ENCODE data around the gene MCTP1. TPM values are rescaled to one million over a fixed set of nuclear protein-coding genes. Genes with fewer than 3 reads are reported as not detected.

The MCTP1 gene
- total RNA-seq, 4 donors from 2014 or later, result 3.5 to 19.8 (median 5.8) TPM

DNA sequence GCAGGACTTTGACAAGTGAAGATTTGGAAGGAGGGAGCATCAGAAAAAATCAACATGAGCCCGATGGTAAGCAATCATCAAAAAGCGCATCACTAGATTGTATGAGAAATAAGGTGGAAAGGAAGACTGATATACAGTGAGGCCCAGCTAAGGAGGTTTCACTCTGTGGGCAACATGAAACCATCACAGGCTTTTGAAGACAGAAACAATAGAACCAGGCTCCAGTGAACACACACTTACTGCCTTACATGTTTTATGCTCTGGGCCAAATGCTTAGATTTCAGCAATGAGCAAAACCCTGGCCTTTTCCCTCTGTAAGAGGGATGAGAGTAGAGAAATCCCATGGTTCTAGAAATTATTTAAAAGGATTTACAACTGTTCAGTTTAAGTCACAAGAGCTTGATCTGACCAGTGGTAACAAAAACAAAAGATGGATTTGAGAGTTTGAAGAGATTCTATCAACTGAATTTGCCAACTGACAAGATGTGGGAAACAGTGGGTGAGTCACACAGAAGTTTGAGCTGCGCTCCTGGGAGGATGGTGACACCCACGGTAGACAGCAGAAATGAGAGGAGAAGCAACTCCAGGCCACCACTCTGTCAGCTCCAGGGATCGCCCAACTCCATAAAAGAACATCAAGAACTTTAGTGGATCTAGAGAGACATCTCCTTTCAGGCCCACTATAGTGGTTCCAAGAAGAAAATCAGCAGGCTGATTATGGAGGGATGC lies 261.8 kb downstream of the MCTP1 start:
- H3K36me3 ChIP-seq, result no peaks in the 10 kb centered on the region
- no peak for TF ChIP-seq POLR2A (IDR thresholded peaks at IDR 0.05)
- TF ChIP-seq, protein P1, sequence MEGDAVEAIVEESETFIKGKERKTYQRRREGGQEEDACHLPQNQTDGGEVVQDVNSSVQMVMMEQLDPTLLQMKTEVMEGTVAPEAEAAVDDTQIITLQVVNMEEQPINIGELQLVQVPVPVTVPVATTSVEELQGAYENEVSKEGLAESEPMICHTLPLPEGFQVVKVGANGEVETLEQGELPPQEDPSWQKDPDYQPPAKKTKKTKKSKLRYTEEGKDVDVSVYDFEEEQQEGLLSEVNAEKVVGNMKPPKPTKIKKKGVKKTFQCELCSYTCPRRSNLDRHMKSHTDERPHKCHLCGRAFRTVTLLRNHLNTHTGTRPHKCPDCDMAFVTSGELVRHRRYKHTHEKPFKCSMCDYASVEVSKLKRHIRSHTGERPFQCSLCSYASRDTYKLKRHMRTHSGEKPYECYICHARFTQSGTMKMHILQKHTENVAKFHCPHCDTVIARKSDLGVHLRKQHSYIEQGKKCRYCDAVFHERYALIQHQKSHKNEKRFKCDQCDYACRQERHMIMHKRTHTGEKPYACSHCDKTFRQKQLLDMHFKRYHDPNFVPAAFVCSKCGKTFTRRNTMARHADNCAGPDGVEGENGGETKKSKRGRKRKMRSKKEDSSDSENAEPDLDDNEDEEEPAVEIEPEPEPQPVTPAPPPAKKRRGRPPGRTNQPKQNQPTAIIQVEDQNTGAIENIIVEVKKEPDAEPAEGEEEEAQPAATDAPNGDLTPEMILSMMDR (IDR thresholded peaks at IDR 0.05), result no peak
- no peak overlapping the region for H3K4me3 ChIP-seq
- 68 to 77% methylated on average over 5 of the region's 5 CpGs for WGBS, 2 donors
- H3K4me1 ChIP-seq, result no peaks in the 10 kb centered on the region
- DNase-seq, result no peak
- no peaks in the 10 kb centered on the region for H3K27me3 ChIP-seq
- no peaks in the 10 kb centered on the region for H3K9me3 ChIP-seq
- intact Hi-C loops (cut with DNase I), result no loop called here
- no peak overlapping the region for H3K27ac ChIP-seq

- intact Hi-C loops (cut with DNase I), result no loop called here
- H3K27ac ChIP-seq, result no peak overlapping the region
- no peaks in the 10 kb centered on the region for H3K9me3 ChIP-seq
- WGBS, 2 donors, result 0 to 20% methylated on average over 1 of the region's 1 CpG
- no peak for TF ChIP-seq POLR2A (IDR thresholded peaks at IDR 0.05)
- TF ChIP-seq, protein P1 (IDR thresholded peaks at IDR 0.05), result no peak
- H3K4me1 ChIP-seq, result no peaks in the 10 kb centered on the region
- H3K27me3 ChIP-seq, result no peaks in the 10 kb centered on the region
- no peaks in the 10 kb centered on the region for H3K36me3 ChIP-seq
- DNase-seq, result no peak
- H3K4me3 ChIP-seq, result no peak overlapping the region
Measured at GRCh38 chr5:95020345-95020744, 264.5 kb downstream of the MCTP1 start.

DNA sequence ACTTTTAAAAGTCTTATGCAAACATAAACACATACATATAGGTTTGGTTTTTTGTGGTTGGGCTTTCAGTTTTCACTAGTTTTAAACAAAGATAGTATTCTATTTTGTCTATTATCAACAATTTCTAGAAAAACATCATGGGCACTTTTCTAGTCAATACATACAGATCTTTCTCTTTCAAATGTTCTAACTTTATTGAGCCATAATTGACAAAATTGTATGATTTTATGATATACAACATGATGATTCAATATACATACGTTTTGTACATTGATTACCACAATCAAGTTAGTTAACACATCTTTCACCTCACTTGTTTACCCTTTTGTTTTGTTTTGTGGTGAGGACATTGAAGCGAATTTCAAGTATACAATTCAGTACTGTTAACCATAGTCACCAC lies 265.9 kb downstream of the MCTP1 start:
- Histone ChIP-seq H3K9me3 (no peaks in the 10 kb centered on the region), H3K27ac (no peak overlapping the region), H3K4me3 (no peak overlapping the region), H3K36me3 (no peaks in the 10 kb centered on the region), H3K27me3 (no peaks in the 10 kb centered on the region), H3K4me1 (no peaks in the 10 kb centered on the region)
- intact Hi-C loops (cut with DNase I), result no loop called here
- TF ChIP-seq POLR2A (IDR thresholded peaks at IDR 0.05), result no peak
- TF ChIP-seq, protein P1 (IDR thresholded peaks at IDR 0.05), result no peak
- 44 to 55% methylated on average over 2 of the region's 2 CpGs for WGBS, 2 donors
- DNase-seq, result no peak

DNA sequence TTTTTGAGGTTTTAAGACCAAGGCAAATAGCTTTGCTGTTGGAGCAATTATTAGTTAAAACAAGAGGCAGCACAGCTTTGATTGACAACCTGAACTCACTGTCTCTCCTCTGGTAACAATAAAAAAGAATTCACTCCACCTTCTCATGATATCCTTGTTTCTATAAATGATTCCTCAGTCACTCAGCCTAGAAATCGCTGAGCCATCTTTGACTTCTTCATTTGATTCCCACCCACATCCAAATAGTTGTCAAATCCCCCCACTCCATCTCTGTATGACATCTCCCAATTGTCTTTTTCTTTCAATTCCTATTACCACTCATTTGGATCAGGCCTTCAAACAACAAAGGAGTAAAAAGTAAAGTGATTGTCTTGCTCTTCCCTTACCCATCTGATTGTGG lies 266.4 kb downstream of the MCTP1 start:
- intact Hi-C loops (cut with DNase I), result no loop called here
- H3K4me3 ChIP-seq, result no peak overlapping the region
- H3K4me1 ChIP-seq, result no peaks in the 10 kb centered on the region
- 85 to 87% methylated on average over 1 of the region's 1 CpG for WGBS, 2 donors
- no peak for DNase-seq
- H3K27me3 ChIP-seq, result no peaks in the 10 kb centered on the region
- H3K27ac ChIP-seq, result no peak overlapping the region
- H3K9me3 ChIP-seq, result no peaks in the 10 kb centered on the region
- TF ChIP-seq, protein P1 (IDR thresholded peaks at IDR 0.05), result no peak
- no peak for TF ChIP-seq POLR2A (IDR thresholded peaks at IDR 0.05)
- no peaks in the 10 kb centered on the region for H3K36me3 ChIP-seq

DNA sequence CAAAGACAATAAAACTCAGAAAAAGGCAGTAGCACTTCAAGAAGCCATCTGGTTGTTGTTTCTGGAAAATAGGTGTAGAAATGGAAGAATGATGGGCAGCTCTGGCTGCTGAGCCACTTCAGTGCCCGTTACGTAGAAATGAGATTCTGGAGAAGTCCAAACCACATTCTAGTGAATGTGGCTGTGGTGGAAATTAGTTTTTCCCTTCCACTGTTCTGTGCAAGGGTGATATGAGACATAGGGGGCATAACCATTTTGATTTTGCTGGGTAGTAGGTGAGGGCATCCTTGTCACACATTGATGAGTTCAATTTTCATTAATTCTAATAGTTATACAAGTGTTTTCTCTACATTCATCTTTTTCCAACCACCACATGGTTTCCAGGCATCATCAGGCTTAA lies 275.1 kb downstream of the MCTP1 start:
- 85 to 92% methylated on average over 2 of the region's 2 CpGs for WGBS, 2 donors
- DNase-seq, result no peak
- Histone ChIP-seq H3K9me3 (peaks cover 0 to 2% (median under 1%) of the 10 kb centered on the region in 3 donors), H3K4me3 (no peak overlapping the region), H3K27me3 (no peaks in the 10 kb centered on the region), H3K36me3 (no peaks in the 10 kb centered on the region), H3K27ac (no peak overlapping the region), H3K4me1 (no peaks in the 10 kb centered on the region)
- intact Hi-C loops (cut with DNase I), result no loop called here
- no peak for TF ChIP-seq POLR2A (IDR thresholded peaks at IDR 0.05)
- TF ChIP-seq, protein P1 (IDR thresholded peaks at IDR 0.05), result no peak
